Neural cell (in vitro differentiated cells): ENCODE results near the gene NR5A1. TPM values are rescaled to one million over a fixed set of nuclear protein-coding genes. Genes with fewer than 3 reads are reported as not detected.

Experiments
- H2AFZ ChIP-seq: fragments of 200-600, 300-800 bp; sonication (generic), shearing (Covaris generic); 2 replicates; pipeline ENCODE4 v1.6.0; 2014; ENCODE audit warnings: low read depth, mild to moderate bottlenecking, antibody characterized with exemption, low read length, moderate library complexity
- H3F3A ChIP-seq: fragments of 200-600 bp; shearing (Covaris generic); 2 replicates; pipeline ENCODE4 v1.6.1; 2016; ENCODE audit warnings: mild to moderate bottlenecking, moderate library complexity, mixed read lengths, antibody characterized with exemption, low read length; ENCODE audit not compliant: insufficient read depth, poor library complexity, severe bottlenecking
- H3K27ac ChIP-seq: fragments of 200-600, 300-800 bp; sonication (generic), shearing (Covaris generic); 2 replicates; pipeline ENCODE4 v1.5.1; 2014; ENCODE audit warnings: mild to moderate bottlenecking, low read length, moderate library complexity
- H3K27me3 ChIP-seq: fragments of 300-800, 200-600 bp; sonication (generic), shearing (Covaris generic); 2 replicates; pipeline ENCODE4 v1.6.0; 2014; ENCODE audit warnings: mild to moderate bottlenecking, low read depth, low read length, moderate library complexity; ENCODE audit not compliant: insufficient read depth
- H3K36me3 ChIP-seq: fragments of 300-800, 200-600 bp; sonication (generic), shearing (Covaris generic); 2 replicates; pipeline ENCODE4 v1.5.1; 2014; ENCODE audit warnings: mild to moderate bottlenecking, antibody characterized with exemption, low read length, moderate library complexity; ENCODE audit not compliant: insufficient read depth
- H3K4me2 ChIP-seq: fragments of 300-800, 200-600 bp; sonication (generic), shearing (Covaris generic); 2 replicates; pipeline ENCODE4 v1.6.0; 2014; ENCODE audit warnings: mild to moderate bottlenecking, low read length
- H3K4me3 ChIP-seq: fragments of 300-800, 200-600 bp; sonication (generic), shearing (Covaris generic); 2 replicates; pipeline ENCODE4 v1.5.1; 2014; ENCODE audit warnings: mild to moderate bottlenecking, low read length, moderate library complexity
- H3K79me2 ChIP-seq: fragments of 200-600 bp; shearing (Covaris generic); replicated peaks from 2 replicates; pipeline ENCODE4 v1.6.0; 2014; ENCODE audit warnings: mild to moderate bottlenecking, low read length, moderate library complexity; ENCODE audit not compliant: insufficient read depth
- H3K9ac ChIP-seq: fragments of 300-800, 200-600 bp; sonication (generic), shearing (Covaris generic); 2 replicates; pipeline ENCODE4 v1.6.1; 2016; ENCODE audit warnings: mild to moderate bottlenecking, low read length, mixed read lengths
- H3K9me2 ChIP-seq: fragments of 200-600 bp; shearing (Covaris generic); 2 replicates; pipeline ENCODE4 v1.6.1; 2016; ENCODE audit warnings: mild to moderate bottlenecking, low read length, mixed read lengths; ENCODE audit not compliant: insufficient read depth
- H3K9me3 ChIP-seq: fragments of 200-600, 300-800 bp; sonication (generic), shearing (Covaris generic); 2 replicates; pipeline ENCODE4 v1.6.1; 2016; ENCODE audit warnings: mild to moderate bottlenecking, mixed run types, low read length, moderate library complexity, mixed read lengths
- H4K20me1 ChIP-seq: fragments of 200-600 bp; shearing (Covaris generic); 2 replicates; pipeline ENCODE4 v1.6.1; 2016; ENCODE audit warnings: mild to moderate bottlenecking, mixed run types; ENCODE audit not compliant: insufficient read depth
- CTCF ChIP-seq: fragments of 450-650 bp; IDR thresholded peaks from 2 replicates; pipeline ENCODE4 v1.5.1; 2014; ENCODE audit warnings: antibody characterized with exemption, mild to moderate bottlenecking, moderate library complexity; ENCODE audit not compliant: poor library complexity, severe bottlenecking
- EP300 ChIP-seq: fragments of 450-650 bp; conservative IDR thresholded peaks from 2 replicates; pipeline ENCODE4 v1.6.1; 2014; ENCODE audit warnings: antibody characterized with exemption, mild to moderate bottlenecking, moderate library complexity; ENCODE audit not compliant: poor library complexity, severe bottlenecking
- EZH2 ChIP-seq: fragments of 200-600, 300-800 bp; shearing (Covaris generic), sonication (generic); IDR thresholded peaks from 2 replicates; pipeline ENCODE4 v1.6.1; 2014; ENCODE audit warnings: antibody characterized with exemption, low read length, borderline replicate concordance, mild to moderate bottlenecking; ENCODE audit not compliant: insufficient read depth, poor library complexity, severe bottlenecking
- MXI1 ChIP-seq: fragments of 450-650 bp; conservative IDR thresholded peaks from 2 replicates; pipeline ENCODE4 v1.6.1; 2014; ENCODE audit warnings: antibody characterized with exemption, mild to moderate bottlenecking; ENCODE audit not compliant: poor library complexity, severe bottlenecking
- POLR2AphosphoS5 ChIP-seq: IDR thresholded peaks from 2 replicates; pipeline ENCODE4 v1.6.1; 2012
- RAD21 ChIP-seq: fragments of 450-650 bp; conservative IDR thresholded peaks from 2 replicates; pipeline ENCODE4 v1.6.1; 2014; ENCODE audit warnings: antibody characterized with exemption, mild to moderate bottlenecking, moderate library complexity
- SMC3 ChIP-seq: fragments of 450-650 bp; conservative IDR thresholded peaks from 2 replicates; pipeline ENCODE4 v1.6.1; 2014; ENCODE audit warnings: antibody characterized with exemption, mild to moderate bottlenecking, moderate library complexity; ENCODE audit not compliant: poor library complexity
- TAF1 ChIP-seq: IDR thresholded peaks from 2 replicates; pipeline ENCODE4 v1.6.1; 2012; ENCODE audit warnings: low read depth
- polyA plus RNA-seq: library from polyadenylated mRNA; depleted of rRNA; stranded (reverse); fragments of >200 nt; gene quantifications from 2 replicates; pipeline ENCODE4 v1.2.3, GENCODE V29; 2014
- TF ChIP-seq, protein P1 (sequence below): IDR thresholded peaks from 2 replicates; pipeline ENCODE4 v1.6.1; 2012; ENCODE audit warnings: borderline replicate concordance

Gene NR5A1
- polyA plus RNA-seq, 1 donor from 2014 or later = 0.09 TPM

DNA sequence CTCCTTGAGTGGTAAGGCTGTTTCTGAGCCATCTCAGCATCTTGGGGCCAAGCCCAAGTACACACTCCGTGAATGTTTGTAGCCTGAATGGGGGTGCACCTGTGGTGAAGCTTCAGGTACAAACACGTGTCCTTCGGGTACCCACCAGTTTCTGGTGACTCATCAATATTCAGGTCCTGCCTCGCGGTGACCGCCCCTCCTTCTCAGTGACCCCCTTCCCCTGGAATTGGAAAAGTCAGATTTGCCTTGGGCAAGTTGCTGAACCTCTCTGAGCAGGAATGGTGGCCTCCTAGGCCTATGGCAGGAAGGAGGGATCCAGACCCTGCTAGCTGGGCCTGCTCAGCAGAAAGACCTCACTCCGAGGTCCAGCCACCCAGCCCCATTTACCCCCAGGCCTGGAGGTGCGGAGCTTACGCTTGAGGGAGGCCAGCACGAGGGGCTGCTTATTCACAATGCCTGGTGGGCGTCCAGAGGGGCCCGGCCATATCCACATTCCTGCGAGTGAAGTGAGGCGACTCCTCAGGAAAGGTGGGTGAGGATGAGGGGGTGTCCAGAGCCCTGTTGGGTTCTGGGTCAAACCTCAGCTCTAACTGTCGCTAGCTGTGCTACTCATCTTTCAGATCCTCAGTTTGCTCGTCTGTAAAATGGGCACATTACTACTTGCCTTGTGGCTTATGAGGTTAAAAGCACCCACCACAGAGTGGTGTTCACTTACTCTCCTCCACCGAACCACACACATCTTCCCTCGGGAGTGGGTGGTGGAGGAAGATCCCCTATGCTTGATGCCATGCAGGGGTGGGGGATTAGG, 49.9 kb downstream of the NR5A1 start:
- Histone ChIP-seq H3K4me3 (no peak overlapping the region), H3K79me2 (no peaks in the 10 kb centered on the region), H3K9me3 (no peaks in the 10 kb centered on the region), H3K36me3 (no peaks in the 10 kb centered on the region), H4K20me1 (no peaks in the 10 kb centered on the region), H3K27me3 (no peaks in the 10 kb centered on the region), H2AFZ (no peak overlapping the region), H3F3A (no peaks in the 10 kb centered on the region), H3K9me2 (no peaks in the 10 kb centered on the region), H3K9ac (no peak overlapping the region), H3K27ac (no peak overlapping the region), H3K4me2 (no peak overlapping the region)
- TF ChIP-seq POLR2AphosphoS5 (no peak), RAD21 (no peak), TAF1 (no peak)

GRCh38 chr9:124456341-124457078, 50.7 kb downstream of the NR5A1 start:
- Histone ChIP-seq H2AFZ (no peak overlapping the region), H3K36me3 (no peaks in the 10 kb centered on the region), H3K79me2 (no peaks in the 10 kb centered on the region), H3K4me2 (no peak overlapping the region), H3K9me2 (no peaks in the 10 kb centered on the region), H3F3A (no peaks in the 10 kb centered on the region), H3K27me3 (peaks cover 1% of the 10 kb centered on the region), H3K4me3 (no peak overlapping the region), H3K27ac (no peak overlapping the region), H3K9me3 (no peaks in the 10 kb centered on the region), H3K9ac (no peak overlapping the region), H4K20me1 (no peaks in the 10 kb centered on the region)
- TF ChIP-seq, protein P1, sequence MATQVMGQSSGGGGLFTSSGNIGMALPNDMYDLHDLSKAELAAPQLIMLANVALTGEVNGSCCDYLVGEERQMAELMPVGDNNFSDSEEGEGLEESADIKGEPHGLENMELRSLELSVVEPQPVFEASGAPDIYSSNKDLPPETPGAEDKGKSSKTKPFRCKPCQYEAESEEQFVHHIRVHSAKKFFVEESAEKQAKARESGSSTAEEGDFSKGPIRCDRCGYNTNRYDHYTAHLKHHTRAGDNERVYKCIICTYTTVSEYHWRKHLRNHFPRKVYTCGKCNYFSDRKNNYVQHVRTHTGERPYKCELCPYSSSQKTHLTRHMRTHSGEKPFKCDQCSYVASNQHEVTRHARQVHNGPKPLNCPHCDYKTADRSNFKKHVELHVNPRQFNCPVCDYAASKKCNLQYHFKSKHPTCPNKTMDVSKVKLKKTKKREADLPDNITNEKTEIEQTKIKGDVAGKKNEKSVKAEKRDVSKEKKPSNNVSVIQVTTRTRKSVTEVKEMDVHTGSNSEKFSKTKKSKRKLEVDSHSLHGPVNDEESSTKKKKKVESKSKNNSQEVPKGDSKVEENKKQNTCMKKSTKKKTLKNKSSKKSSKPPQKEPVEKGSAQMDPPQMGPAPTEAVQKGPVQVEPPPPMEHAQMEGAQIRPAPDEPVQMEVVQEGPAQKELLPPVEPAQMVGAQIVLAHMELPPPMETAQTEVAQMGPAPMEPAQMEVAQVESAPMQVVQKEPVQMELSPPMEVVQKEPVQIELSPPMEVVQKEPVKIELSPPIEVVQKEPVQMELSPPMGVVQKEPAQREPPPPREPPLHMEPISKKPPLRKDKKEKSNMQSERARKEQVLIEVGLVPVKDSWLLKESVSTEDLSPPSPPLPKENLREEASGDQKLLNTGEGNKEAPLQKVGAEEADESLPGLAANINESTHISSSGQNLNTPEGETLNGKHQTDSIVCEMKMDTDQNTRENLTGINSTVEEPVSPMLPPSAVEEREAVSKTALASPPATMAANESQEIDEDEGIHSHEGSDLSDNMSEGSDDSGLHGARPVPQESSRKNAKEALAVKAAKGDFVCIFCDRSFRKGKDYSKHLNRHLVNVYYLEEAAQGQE = no peak
- TF ChIP-seq SMC3 = no peak

DNA sequence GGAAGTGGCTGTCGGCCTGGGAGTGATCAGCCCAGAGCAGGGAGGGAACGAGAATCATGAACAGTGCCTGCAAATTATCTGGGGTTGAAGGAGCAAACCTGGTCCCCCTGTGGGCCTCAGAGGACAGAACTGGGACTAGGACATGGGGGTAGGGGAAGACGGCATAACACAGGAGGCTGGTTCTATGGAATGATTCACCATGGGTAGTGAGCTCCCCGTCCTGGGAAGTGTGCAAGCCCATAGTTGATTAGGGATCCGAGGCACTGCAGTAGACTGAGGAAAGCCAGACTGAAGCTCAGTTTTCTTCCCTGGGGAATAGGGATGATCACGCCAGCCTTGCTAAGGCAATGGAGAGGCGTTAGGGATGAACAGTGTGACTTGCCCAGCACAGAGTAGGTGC, 51.4 kb downstream of the NR5A1 start:
- Histone ChIP-seq H3K9me3 (no peaks in the 10 kb centered on the region), H3K36me3 (no peaks in the 10 kb centered on the region), H3K27ac (no peak overlapping the region), H4K20me1 (no peaks in the 10 kb centered on the region), H3K79me2 (no peaks in the 10 kb centered on the region), H2AFZ (no peak overlapping the region), H3K27me3 (peaks cover 8% of the 10 kb centered on the region), H3K9me2 (no peaks in the 10 kb centered on the region), H3F3A (no peaks in the 10 kb centered on the region), H3K4me2 (no peak overlapping the region), H3K4me3 (no peak overlapping the region), H3K9ac (no peak overlapping the region)
- TF ChIP-seq, protein P1 = no peak
- TF ChIP-seq MXI1 (no peak), CTCF (no peak), RAD21 (no peak), POLR2AphosphoS5 (no peak), EZH2 (no peak), SMC3 (no peak), TAF1 (no peak), EP300 (no peak)
